Fibroblast of skin of right biceps (primary cell): Measurements from ENCODE around the gene ZNF682.
"Not testable (repeated sequence)": the region's sequence is repeated elsewhere in the genome, so short reads cannot be mapped to it uniquely, and the experiment has no call there.

Source experiments
- DNase-seq: peaks from one replicate; pipeline ENCODE4 v3.0.0-alpha.2; 2013

ZNF682 gene

GRCh38 chr19:19966862-19967261 is 72.4 kb downstream of the ZNF682 start:
- DNase-seq: no peak

DNA sequence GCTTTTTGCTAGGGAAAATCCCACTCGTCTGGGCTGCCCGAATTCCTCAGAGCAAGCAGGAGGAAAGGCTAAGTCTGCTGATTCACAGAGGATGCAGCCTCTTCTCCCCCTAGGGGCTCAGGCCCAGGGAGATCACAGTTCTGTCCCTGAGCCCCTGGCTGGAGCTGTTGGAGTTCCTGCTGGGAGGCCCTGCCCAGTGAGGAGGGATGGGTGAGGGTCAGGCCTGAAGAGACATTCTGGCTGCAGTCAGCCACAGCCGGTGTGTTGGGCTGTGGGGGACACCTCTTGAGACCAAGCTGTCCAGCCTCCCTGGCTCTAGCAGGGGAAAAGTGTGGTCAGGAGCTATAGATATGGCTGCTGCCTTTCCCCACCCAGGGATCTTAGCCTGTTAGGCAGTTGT is 73.2 kb downstream of the ZNF682 start:
- not testable (repeated sequence) for DNase-seq

DNA sequence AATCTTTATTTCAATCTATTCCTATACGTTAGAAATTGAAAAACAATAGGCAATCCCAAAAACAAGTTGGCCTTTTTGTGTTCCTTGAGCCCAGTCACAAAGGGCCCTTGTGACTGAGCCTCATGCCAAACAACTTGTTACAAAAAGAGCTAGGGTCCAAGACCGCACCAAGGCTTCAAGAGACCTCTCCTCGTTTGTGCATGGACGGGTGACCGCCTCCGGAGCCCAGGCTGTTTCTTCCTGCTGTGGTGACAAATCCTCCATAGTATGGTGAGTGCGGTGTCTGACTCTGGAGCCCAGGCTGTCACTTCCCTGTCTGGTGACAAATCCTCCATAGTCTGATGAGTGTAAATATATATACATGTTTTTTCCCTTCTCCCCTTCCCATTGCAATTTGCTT is 74.9 kb downstream of the ZNF682 start:
- no peak for DNase-seq

DNA sequence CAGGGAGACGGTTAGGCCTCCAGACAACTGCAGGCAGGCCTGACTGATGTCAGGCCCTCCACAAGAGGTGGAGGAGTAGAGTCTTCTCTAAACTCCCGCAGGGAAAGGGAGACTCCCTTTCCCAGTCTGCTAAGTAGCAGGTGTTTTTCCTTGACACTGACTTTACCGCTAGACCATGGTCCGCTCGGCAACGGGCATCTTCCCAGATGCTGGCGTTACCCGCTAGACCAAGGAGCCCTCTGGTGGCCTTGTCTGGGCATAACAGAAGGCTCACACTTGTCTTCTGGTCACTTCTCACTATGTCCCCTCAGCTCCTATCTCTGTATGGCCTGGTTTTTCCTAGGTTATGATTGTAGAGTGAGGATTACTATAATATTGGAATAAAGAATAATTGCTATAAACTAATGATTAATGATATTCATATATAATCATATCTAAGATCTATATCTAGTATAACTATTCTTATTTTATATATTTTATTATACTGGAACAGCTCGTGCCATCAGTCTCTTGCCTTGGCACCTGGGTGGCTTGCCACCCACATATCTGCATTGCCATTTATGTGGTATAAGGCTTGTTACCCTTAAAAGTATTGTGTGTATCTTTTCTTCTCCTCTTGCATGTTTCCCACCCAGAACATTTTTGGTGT is 80.0 kb downstream of the ZNF682 start:
- DNase-seq: peak; percentile 26

GRCh38 chr19:19957766-19958165 is 81.5 kb downstream of the ZNF682 start:
- not testable (repeated sequence) for DNase-seq

- no peak for DNase-seq
Measured at GRCh38 chr19:19956434-19957075, 82.8 kb downstream of the ZNF682 start.

GRCh38 chr19:19955208-19955607 is 84.1 kb downstream of the ZNF682 start:
- DNase-seq: no peak
